Activated T-helper 1 cell treated with anti-CD3 and anti-CD28 coated beads, Interleukin-12 subunit alpha, Interleukin-12 subunit beta, Interleukin-2, Interleukin-4 antibody, amounts not matched to agents 30 ng/mL and 10 ng/mL and 1 ng/mL, durations not matched to agents 14 hours and 24 hours and 36 hours (primary cell): Measurements from ENCODE around the gene GJB2. TPM values are rescaled to one million over a fixed set of nuclear protein-coding genes. Genes with fewer than 3 reads are reported as not detected.

Experiments used
- DNase-seq: peaks from one replicate; pipeline ENCODE4 v3.0.0; 2021; ENCODE audit warnings: low spot score
- H3K27ac Mint-ChIP-seq: one replicate; pipeline ENCODE4 v1.8.0; 2021; ENCODE audit warnings: mild to moderate bottlenecking, mixed read lengths
- H3K27me3 Mint-ChIP-seq: one replicate; pipeline ENCODE4 v1.8.0; 2022; ENCODE audit warnings: mild to moderate bottlenecking, moderate library complexity, mixed read lengths; ENCODE audit not compliant: insufficient read depth
- H3K36me3 Mint-ChIP-seq: one replicate; pipeline ENCODE4 v1.8.0; 2021; ENCODE audit warnings: low read depth, mixed read lengths
- H3K4me1 Mint-ChIP-seq: one replicate; pipeline ENCODE4 v1.8.0; 2021; ENCODE audit warnings: low read depth, mixed read lengths
- H3K4me3 Mint-ChIP-seq: one replicate; pipeline ENCODE4 v1.8.0; 2021; ENCODE audit warnings: mild to moderate bottlenecking, moderate library complexity, mixed read lengths
- H3K9me3 Mint-ChIP-seq: one replicate; pipeline ENCODE4 v1.8.0; 2021; ENCODE audit warnings: mixed read lengths
- intact Hi-C: fragments of 100-400 bp; cut with micrococcal nuclease; formaldehyde crosslinking; loops from one replicate; pipeline ENCODE4 v1.15.1; 2024
- total RNA-seq: library from RNA; stranded (reverse); gene quantifications from 2 replicates; pipeline ENCODE4 v1.2.3, GENCODE V29; 2022

Gene GJB2
- total RNA-seq: 2.9 TPM in 2 replicates

DNA sequence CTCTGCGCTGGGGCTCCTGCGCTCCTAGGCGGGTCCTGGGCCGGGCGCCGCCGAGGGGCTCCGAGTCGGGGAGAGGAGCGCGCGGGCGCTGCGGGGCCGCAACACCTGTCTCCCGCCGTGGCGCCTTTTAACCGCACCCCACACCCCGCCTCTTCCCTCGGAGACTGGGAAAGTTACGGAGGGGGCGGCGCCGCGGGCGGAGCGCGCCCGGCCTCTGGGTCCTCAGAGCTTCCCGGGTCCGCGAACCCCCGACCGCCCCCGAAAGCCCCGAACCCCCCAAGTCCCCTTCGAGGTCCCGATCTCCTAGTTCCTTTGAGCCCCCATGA lies at the start of gene GJB2:
TSS of gene GJB2 (minus strand) at position 103 of the 326 bp plus-strand sequence. CDS start 3,357 bp downstream, outside the sequence.
- no peak within 1 kb of the TSS for H3K27ac Mint-ChIP-seq
- peaks cover 61% of the 10 kb centered on the region for H3K27me3 Mint-ChIP-seq
- peaks cover 24% of the 10 kb centered on the region for H3K4me1 Mint-ChIP-seq
- H3K9me3 Mint-ChIP-seq: no peaks in the 10 kb centered on the region
- intact Hi-C loops: no loop called here
- H3K4me3 Mint-ChIP-seq: peak within 1 kb of the TSS; percentile 75
- H3K36me3 Mint-ChIP-seq: peaks cover 2% of the 10 kb centered on the region
- DNase-seq: no peak

DNA sequence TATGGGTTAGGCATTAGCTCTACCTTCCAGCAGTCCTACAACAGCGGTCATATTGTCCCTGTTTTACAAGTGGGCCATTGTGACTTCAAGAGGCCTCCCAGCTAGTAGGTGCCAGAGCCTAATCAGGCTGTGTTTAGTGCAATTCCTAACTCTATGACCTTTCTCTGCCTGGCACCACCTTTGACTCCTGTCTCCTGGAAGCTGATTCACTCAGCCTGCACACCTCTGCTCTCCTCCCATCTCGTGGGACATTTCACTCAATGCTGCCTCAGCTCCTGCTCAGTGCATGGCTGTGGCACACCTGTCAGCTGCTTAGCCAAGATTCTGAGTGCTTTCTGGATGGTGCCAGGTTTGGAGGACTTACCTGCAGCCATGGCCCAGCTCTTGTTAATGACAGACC lies 48.9 kb upstream of the GJB2 start:
- no peaks in the 10 kb centered on the region for H3K36me3 Mint-ChIP-seq
- intact Hi-C loops: no loop called here
- H3K9me3 Mint-ChIP-seq: no peaks in the 10 kb centered on the region
- no peak overlapping the region for H3K27ac Mint-ChIP-seq
- H3K4me1 Mint-ChIP-seq: peaks cover 4% of the 10 kb centered on the region
- H3K27me3 Mint-ChIP-seq: peaks cover 14% of the 10 kb centered on the region
- H3K4me3 Mint-ChIP-seq: no peak overlapping the region
- DNase-seq: no peak

DNA sequence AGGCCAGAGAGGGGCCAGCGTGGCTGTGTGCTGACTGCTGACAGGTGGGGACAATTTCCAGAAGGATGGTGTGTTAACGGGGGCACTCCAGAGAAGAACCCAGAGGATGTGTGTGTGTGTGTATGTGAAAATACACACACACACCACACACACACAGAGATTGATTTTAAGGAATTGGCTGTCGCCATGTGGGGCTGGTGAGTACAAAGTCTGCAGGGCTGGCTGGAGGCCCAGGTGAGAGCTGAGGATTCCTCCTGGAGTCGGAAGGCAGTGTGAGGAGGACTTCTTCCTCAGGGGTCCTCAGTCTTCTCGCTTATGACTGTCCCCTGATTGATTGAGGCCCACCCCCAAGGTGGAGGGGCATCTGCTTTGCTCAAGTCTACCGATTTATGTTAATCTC lies 47.0 kb upstream of the GJB2 start:
- H3K27ac Mint-ChIP-seq: no peak overlapping the region
- DNase-seq: no peak
- no peak overlapping the region for H3K4me3 Mint-ChIP-seq
- H3K27me3 Mint-ChIP-seq: peaks cover 12% of the 10 kb centered on the region
- intact Hi-C loops: no loop called here
- H3K36me3 Mint-ChIP-seq: no peaks in the 10 kb centered on the region
- no peaks in the 10 kb centered on the region for H3K9me3 Mint-ChIP-seq
- peaks cover 4% of the 10 kb centered on the region for H3K4me1 Mint-ChIP-seq

DNA sequence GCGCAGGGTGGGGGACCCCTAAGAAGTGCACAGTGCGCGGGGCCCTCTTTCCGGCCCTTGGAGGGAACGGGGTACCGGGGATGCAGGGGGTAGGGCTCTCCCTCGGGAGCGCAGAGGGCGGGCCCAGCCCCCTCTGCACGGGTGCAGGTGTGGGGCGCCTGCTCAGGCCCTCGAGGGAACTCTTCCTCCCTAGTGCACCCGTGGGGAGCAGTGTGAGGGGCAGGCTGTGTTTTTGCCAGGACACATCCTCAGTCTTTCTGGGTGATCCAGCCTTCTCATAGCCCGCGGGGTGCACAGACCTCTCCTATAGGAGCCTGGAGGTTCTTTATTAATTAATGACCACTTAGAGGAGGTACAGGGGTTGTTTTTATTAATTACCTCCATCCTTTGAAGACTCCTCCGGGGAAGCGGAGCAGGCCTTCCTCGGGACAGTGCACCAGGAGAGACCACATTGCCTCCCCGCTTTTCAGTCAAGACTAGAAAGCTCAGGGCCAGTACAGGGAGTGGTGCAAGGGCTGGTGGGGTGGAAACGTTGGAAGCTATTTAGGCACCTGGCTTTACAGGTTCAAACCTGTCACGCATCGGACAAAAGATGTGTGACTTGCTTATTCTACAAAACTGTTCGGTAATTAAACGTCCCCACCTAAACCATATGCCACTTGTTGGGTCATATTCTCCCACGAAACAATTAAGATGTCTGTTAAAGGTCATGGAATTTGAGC lies 40.0 kb upstream of the GJB2 start:
- H3K27ac Mint-ChIP-seq: no peak overlapping the region
- DNase-seq: no peak
- peaks cover 5% of the 10 kb centered on the region for H3K36me3 Mint-ChIP-seq
- H3K4me3 Mint-ChIP-seq: no peak overlapping the region
- peaks cover 50% of the 10 kb centered on the region for H3K27me3 Mint-ChIP-seq
- H3K9me3 Mint-ChIP-seq: no peaks in the 10 kb centered on the region
- intact Hi-C loops: no loop called here
- peaks cover 7% of the 10 kb centered on the region for H3K4me1 Mint-ChIP-seq

DNA sequence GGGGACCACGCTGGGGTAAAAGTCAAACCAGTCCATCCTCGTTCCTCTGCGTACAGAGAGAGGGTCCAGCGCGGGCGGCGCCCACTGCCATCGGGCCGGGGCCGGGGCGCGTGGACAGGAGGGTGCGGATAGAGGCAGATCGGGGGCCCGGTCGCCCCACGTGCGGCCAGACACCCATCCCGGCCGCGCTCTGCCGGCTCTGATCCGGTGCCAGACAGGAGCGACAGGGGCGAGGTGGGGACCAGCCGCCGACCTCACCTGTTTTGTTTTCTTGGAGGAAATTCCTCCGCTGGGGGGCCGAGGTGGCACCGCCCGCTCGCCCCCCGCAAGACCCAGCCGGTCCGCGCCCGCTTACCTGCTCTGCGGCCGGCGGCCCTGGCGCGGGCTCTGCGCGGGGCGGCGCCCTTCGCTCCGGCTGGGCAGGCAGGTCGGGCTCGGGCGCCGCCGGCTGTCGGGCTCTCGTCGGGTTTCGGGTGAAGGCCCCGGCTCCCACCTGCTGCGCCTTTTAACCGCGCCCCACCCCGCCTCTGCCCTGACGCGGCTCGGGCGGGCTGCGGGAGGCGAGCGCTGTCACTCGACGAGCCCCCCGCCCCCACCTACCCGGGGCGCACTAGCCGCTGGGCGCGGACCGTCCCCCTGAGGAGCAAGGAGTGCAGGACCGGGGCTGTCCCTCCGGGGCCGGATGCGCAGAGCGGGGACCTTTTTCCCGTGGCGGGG lies 39.3 kb upstream of the GJB2 start, which contains the start of gene GJB6:
TSS of gene GJB6 (minus strand) at position 481 of the 717 bp plus-strand sequence. CDS start 8,839 bp downstream, outside the sequence.
- Mint-ChIP-seq H3K27me3 (peaks cover 46% of the 10 kb centered on the region), H3K4me3 (peak within 1 kb of the TSS; percentile 76), H3K9me3 (no peaks in the 10 kb centered on the region), H3K27ac (no peak within 1 kb of the TSS), H3K4me1 (peaks cover 7% of the 10 kb centered on the region), H3K36me3 (peaks cover 5% of the 10 kb centered on the region)
- no peak for DNase-seq
- intact Hi-C loops: no loop called here

DNA sequence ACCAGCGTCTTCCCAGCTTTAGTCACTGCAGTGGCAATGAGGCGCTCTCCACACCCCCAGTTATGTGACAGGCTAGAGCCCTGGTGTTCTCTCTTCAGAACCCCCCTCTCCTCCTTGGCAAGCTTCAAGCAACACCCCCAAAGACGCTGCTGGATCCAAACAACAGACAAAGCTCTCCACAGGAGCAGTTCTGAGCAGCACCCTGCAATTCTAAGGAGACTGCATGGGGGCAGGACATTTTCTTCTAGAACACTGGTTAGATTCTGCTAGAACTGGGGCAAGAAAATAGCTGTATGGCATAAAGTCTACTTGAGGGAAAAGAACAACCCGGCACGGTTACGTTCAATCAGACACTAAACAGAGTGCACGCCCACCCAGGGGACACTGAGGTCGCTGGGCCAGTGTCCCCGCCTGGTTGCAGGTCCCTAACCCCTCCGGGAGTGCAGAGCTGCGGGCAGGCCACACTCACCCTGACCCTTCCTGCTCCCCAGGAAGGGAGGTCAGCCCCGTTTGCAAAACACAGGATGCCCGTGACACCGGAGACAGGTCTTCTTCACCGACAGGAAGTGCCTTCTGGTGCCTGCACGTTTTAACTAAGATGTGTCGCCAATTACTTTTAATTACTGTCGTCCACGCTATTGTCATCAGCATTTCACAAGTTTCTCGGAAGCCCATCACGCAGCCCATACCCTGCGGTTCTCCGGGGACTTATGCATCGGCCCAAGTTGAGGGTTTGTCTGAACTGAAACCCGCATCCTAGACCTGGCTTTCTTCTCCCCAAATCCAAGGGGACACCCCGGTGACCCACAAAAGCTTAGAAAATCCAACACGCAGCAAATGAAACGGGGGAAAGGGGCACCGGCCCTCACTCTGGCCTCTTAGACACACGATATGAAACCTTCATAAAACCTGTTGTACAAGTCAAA lies 38.4 kb upstream of the GJB2 start:
- peaks cover 5% of the 10 kb centered on the region for H3K36me3 Mint-ChIP-seq

GRCh38 chr13:20227730-20228129 lies 35.0 kb upstream of the GJB2 start:
- H3K4me3 Mint-ChIP-seq: no peak overlapping the region
- intact Hi-C loops: no loop called here
- H3K9me3 Mint-ChIP-seq: no peaks in the 10 kb centered on the region
- H3K36me3 Mint-ChIP-seq: no peaks in the 10 kb centered on the region
- H3K27ac Mint-ChIP-seq: no peak overlapping the region
- peaks cover 10% of the 10 kb centered on the region for H3K4me1 Mint-ChIP-seq
- DNase-seq: no peak
- H3K27me3 Mint-ChIP-seq: peaks cover 35% of the 10 kb centered on the region

More for the DNA sequence above, 38.4 kb upstream of the GJB2 start:
- Mint-ChIP-seq H3K9me3 (no peaks in the 10 kb centered on the region), H3K27ac (no peak overlapping the region), H3K4me3 (peak overlapping the region; percentile 76), H3K27me3 (peaks cover 49% of the 10 kb centered on the region), H3K4me1 (peaks cover 7% of the 10 kb centered on the region)
- DNase-seq: no peak
- intact Hi-C loops: no loop called here

DNA sequence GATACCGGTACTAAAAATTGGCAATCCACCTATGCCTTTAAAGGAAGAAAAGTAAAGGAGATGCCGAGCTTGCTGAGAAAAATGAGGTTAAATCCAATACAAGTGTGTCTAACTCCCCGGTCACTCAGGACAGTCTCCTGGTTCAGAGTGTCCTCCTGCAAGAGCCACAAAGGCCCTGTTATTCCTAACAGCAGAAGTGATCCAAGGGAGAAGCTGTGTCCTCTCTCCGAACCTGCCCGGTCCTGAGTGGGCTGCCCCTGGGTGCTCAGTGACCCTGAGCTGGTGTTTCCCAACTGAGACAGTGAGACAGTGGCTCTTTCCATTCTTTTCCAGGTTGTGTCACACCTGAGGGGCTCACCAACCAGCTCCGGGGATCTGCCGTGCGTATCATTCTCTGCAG lies 34.5 kb upstream of the GJB2 start:
- no peaks in the 10 kb centered on the region for H3K9me3 Mint-ChIP-seq
- peaks cover 13% of the 10 kb centered on the region for H3K4me1 Mint-ChIP-seq
- no peak for DNase-seq
- no peak overlapping the region for H3K27ac Mint-ChIP-seq
- no peaks in the 10 kb centered on the region for H3K36me3 Mint-ChIP-seq
- H3K4me3 Mint-ChIP-seq: no peak overlapping the region
- peaks cover 32% of the 10 kb centered on the region for H3K27me3 Mint-ChIP-seq
- intact Hi-C loops: no loop called here

DNA sequence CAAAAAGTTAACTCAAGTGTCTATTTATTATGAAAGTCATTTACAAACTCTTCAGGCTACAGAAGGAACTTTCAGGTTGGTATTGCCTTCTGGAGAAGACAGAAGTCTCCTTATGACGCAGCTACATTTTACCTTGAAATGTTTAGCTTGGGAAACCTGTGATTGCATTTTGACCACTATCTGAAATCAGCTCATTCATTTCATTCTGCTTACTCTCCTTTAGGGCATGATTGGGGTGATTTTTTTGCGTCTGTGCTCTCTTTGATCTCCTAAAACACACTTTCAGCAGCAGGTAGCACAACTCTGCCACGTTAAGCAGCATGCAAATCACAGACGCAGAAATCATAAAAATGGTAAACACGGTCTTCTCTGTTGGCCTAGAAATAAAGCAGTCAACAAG lies 29.8 kb upstream of the GJB2 start:
- H3K4me1 Mint-ChIP-seq: peaks cover 26% of the 10 kb centered on the region
- intact Hi-C loops: no loop called here
- no peak overlapping the region for H3K27ac Mint-ChIP-seq
- no peaks in the 10 kb centered on the region for H3K9me3 Mint-ChIP-seq
- H3K4me3 Mint-ChIP-seq: no peak overlapping the region
- DNase-seq: no peak
- peaks cover 14% of the 10 kb centered on the region for H3K27me3 Mint-ChIP-seq
- H3K36me3 Mint-ChIP-seq: peaks cover 4% of the 10 kb centered on the region

- peaks cover 13% of the 10 kb centered on the region for H3K27me3 Mint-ChIP-seq
- peaks cover 4% of the 10 kb centered on the region for H3K36me3 Mint-ChIP-seq
- no peaks in the 10 kb centered on the region for H3K9me3 Mint-ChIP-seq
- H3K4me3 Mint-ChIP-seq: no peak overlapping the region
- no peak for DNase-seq
- H3K4me1 Mint-ChIP-seq: peaks cover 26% of the 10 kb centered on the region
- H3K27ac Mint-ChIP-seq: no peak overlapping the region
- intact Hi-C loops: no loop called here
These were observed 29.0 kb upstream of the GJB2 start for GRCh38 chr13:20221772-20222171.

DNA sequence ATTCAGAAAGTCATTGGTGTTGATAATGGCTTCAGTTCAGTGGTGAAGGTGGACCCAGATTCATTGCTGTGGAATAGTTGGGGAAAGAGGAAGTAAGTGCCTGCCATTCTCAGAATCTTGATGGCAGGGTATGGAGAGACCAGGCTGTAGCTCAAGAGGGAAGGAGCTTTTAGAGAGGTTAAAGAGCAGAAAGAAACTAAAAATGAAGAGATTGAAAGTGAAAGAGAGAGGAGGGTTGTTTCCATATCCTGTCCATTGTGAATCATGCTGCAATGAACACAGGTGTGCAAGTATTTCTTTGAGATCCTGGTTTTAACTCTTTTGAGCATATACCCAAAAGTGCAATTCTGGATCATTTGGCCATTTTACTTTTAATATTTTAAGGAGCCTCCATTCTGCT lies 26.8 kb upstream of the GJB2 start:
- DNase-seq: no peak
- Mint-ChIP-seq H3K4me1 (peaks cover 26% of the 10 kb centered on the region), H3K9me3 (no peaks in the 10 kb centered on the region), H3K4me3 (peak overlapping the region; percentile 51), H3K27me3 (peaks cover 19% of the 10 kb centered on the region), H3K36me3 (peaks cover 4% of the 10 kb centered on the region), H3K27ac (peak overlapping the region; percentile 78)
- intact Hi-C loops: no loop called here

DNA sequence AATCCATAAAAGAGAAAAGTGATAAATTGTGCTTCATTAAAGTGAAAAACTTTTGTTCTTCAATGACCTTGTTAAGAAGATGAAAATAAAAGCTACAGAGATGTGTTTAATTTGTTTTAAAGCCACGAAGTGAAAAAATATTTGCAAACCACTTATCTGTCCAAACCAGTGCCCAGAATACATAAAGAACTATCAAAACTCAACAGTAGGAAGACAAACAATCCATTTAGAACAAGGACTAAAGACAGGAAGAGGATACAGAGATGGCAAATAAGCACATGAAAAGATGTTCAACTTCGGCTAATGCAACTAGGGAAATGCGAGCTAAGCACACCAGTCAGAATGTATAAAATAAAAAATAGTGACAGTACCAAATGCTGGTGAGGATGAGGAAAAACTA lies 24.4 kb upstream of the GJB2 start:
- Mint-ChIP-seq H3K4me3 (no peak overlapping the region), H3K9me3 (no peaks in the 10 kb centered on the region), H3K36me3 (peaks cover 4% of the 10 kb centered on the region), H3K4me1 (peaks cover 20% of the 10 kb centered on the region), H3K27ac (no peak overlapping the region), H3K27me3 (peaks cover 21% of the 10 kb centered on the region)
- no peak for DNase-seq
- intact Hi-C loops: no loop called here

DNA sequence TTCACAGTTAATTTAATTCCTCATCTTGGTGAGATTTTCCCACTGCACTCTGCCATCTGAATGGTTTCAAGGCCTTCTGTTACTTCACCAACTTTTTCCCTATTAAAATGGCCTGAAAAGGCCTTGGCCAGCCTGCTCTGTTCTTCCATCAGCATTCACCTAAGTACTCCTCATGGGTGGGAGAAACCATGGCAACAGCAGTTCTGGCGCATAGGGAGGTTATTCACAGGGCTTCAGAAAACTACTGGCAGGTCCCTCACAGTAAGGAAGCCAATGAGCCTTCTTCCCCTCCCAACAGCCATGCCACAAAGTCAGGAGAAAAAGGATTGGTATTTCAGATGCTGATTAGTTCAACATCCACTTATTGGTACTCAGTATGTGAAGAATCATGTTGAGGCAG lies 17.2 kb upstream of the GJB2 start:
- intact Hi-C loops: no loop called here
- Mint-ChIP-seq H3K4me1 (no peaks in the 10 kb centered on the region), H3K27me3 (peaks cover 21% of the 10 kb centered on the region), H3K4me3 (no peak overlapping the region), H3K9me3 (no peaks in the 10 kb centered on the region), H3K27ac (no peak overlapping the region), H3K36me3 (no peaks in the 10 kb centered on the region)
- no peak for DNase-seq
